GM23338 (cell line): Measurements from ENCODE around the gene RGCC.

Source experiments
- CREB1 ChIP-seq: fragments of 250-450 bp; sonication (Bioruptor Pico); IDR thresholded peaks from 2 replicates; pipeline ENCODE4 v1.5.0; 2020; ENCODE audit warnings: low read depth, mild to moderate bottlenecking, moderate library complexity
- CTCF ChIP-seq, 2 experiments: fragments of 200-600 bp in 1 of 2; sonication (generic) in 1 of 2; conservative IDR thresholded peaks; 2 replicates each; pipeline versions ENCODE4 v1.5.1 to v1.6.1; 2016 to 2017; ENCODE audit warnings: antibody characterized with exemption in 2 of 2, low read depth in 2 of 2, mild to moderate bottlenecking in 2 of 2, moderate library complexity in 1 of 2
- ETS1 ChIP-seq: IDR thresholded peaks from 2 replicates; pipeline ENCODE4 v1.6.1; 2016; ENCODE audit warnings: antibody characterized with exemption
- EZH2 ChIP-seq: fragments of 200-600 bp; sonication (generic); IDR thresholded peaks from one replicate; pipeline ENCODE4 v1.8.0; 2017; ENCODE audit warnings: antibody characterized with exemption, mild to moderate bottlenecking, low read depth; ENCODE audit not compliant: unreplicated experiment
- EZH2phosphoT487 ChIP-seq: fragments of 200-600 bp; sonication (generic); IDR thresholded peaks from one replicate; pipeline ENCODE4 v1.8.1; 2018; ENCODE audit warnings: antibody characterized with exemption; ENCODE audit not compliant: unreplicated experiment
- POLR2AphosphoS5 ChIP-seq: IDR thresholded peaks from 2 replicates; pipeline ENCODE4 v1.6.1; 2016; ENCODE audit warnings: antibody characterized with exemption, low read depth
- REST ChIP-seq: IDR thresholded peaks from one replicate; pipeline ENCODE4 v1.6.1; 2018; ENCODE audit warnings: antibody characterized with exemption; ENCODE audit not compliant: unreplicated experiment
- ZNF114 ChIP-seq: fragments of 250-450 bp; sonication (Bioruptor Pico); IDR thresholded peaks from 2 replicates; pipeline ENCODE4 v1.5.0; 2020; ENCODE audit warnings: mild to moderate bottlenecking, moderate library complexity
- ZNF462 ChIP-seq: fragments of 250-450 bp; sonication (Bioruptor Pico); IDR thresholded peaks from 2 replicates; pipeline ENCODE4 v1.5.0; 2020; ENCODE audit warnings: mild to moderate bottlenecking, moderate library complexity

GRCh38 chr13:41458761-41459431, 1.5 kb downstream of the RGCC start:
- TF ChIP-seq CTCF (conservative IDR thresholded peaks at IDR 0.05; ENCODE audit: low read depth in 2 of 2), result peak; percentile 75
- no peak for TF ChIP-seq EZH2
- TF ChIP-seq EZH2phosphoT487, result no peak
- no peak for TF ChIP-seq REST
- no peak for TF ChIP-seq POLR2AphosphoS5
- TF ChIP-seq ZNF114 (CRISPR knock-in tag), result no peak
- TF ChIP-seq CREB1 (CRISPR knock-in tag), result no peak
- no peak for TF ChIP-seq ETS1
- TF ChIP-seq ZNF462 (CRISPR knock-in tag), result no peak
